ENCODE measurements around the gene RAMP2.

The RAMP2 gene

DNA sequence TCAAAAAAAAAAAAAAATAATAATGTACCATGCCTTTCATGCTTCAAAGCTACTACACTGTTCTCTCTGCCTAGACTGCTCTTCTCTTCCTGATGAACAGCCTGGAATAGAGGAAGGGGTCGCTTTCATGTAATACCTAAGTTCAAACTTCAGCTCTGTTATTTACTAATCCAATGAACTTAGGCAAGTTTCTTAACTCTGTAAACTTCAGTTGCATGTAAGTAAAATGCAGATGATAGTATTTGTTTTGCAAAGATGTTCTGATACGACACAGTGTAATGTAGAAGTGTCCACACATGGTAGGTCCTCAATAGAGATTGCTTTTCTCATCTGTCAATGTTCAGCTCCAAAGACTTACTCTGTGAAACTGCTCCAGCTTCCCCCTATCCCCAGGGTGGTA is 30.9 kb downstream of the RAMP2 start:
- no peak for DNase-seq (ENCODE audit: low read depth in 4 of 4, low spot score in 1 of 4)

- no peak for DNase-seq (ENCODE audit: low read depth in 4 of 4, low spot score in 1 of 4)
These were observed 31.5 kb downstream of the RAMP2 start for GRCh38 chr17:42792545-42792944.

DNA sequence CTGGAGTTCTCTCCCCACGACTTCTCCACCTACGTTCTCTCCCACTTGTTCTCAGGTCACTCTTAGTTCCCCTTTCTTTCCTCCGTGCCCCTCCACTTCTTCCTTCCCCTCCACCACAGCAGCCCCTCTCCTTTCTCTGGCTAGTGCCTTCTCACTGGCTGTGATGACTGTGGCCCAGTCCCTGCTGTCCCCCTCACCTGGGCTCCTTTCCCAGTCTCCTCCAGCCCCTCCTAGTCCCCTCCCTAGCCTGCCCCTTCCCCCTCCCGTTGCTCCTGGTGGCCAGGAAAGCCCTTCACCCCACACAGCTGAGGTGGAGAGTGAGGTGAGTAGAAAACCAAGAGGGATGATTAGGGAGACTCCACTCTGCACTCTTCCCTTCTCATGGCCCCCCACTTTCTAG is 34.0 kb downstream of the RAMP2 start:
- DNase-seq (ENCODE audit: low read depth in 4 of 4, low spot score in 1 of 4), result no peak

- no peak for DNase-seq (ENCODE audit: low read depth in 4 of 4, low spot score in 1 of 4)
These were observed 34.4 kb downstream of the RAMP2 start for GRCh38 chr17:42795465-42795864.

DNA sequence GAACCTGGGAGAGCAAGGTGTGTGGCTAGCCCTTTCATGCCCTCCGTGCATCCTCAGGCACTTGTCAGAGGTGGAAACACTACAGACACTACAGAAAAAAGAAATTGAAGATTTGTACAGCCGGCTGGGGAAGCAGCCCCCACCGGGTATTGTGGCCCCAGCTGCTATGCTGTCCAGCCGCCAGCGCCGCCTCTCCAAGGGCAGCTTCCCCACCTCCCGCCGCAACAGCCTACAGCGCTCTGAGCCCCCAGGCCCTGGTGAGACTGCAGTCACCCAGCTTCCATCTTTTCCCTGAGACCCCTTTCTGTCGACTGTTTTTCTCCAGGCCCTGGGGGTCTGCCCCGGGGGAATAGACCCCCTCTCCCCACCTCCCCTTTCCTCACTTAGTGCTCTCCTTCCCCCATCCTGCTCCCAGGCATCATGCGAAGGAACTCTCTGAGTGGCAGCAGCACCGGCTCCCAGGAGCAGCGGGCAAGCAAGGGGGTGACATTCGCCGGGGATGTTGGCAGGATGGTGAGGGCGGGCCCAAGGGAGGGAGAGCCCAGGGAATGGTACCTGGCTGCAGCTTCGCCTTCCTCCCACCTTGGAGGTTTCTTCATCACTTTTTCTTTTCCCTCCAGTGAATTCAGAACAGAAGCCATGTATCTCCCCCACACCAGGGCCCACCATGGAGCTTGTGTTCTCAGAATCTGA is 35.2 kb downstream of the RAMP2 start:
- no peak for DNase-seq (ENCODE audit: low read depth in 4 of 4, low spot score in 1 of 4)

DNA sequence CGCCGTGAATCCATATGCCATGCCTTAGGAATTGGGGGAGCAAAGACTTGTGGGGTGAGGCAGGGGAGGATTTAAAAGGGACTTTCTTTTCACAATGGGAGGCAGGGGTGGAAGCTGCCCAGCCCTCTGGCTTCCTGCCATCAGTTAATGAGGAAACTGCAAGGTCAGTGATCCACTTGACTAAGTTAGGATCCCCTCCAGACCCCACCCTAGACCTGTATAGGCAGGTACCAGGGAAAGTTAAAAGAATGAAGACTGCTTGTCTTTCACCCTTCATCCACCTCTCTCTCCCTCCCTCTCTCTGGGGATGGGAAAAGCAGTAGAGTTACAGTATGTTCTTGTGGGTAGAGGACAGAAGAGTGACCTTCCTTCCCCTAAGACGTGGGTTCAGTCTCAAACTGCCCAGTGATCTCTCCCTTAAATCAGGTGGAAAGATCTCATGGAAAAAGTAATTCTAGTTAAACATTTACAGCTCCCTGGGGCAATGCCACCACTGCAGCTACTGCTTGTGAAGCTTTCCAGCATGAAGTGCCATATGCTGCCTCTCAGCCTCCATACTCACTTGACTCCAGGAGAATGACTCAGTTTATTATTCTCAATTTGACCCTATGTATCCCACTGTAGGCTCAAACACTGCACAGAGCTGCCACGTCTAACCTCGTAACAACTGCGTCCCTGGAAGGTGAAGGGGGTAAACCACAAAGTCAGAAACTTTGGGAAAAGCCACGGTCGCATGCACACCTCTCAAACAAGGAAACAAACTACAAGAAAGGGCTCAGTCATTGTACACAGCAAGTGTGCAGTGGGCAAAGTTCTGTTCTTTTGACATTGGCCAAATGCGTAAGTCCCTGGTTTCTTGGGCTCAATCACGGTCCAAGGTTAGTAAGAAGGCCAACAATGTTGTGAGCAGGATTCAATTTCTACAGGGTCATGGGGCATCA is 36.3 kb downstream of the RAMP2 start:
- no peak for DNase-seq (ENCODE audit: low read depth in 4 of 4, low spot score in 1 of 4)

GRCh38 chr17:42798011-42798382 is 37.0 kb downstream of the RAMP2 start:
- DNase-seq (ENCODE audit: low read depth in 4 of 4, low spot score in 1 of 4), result no peak

DNA sequence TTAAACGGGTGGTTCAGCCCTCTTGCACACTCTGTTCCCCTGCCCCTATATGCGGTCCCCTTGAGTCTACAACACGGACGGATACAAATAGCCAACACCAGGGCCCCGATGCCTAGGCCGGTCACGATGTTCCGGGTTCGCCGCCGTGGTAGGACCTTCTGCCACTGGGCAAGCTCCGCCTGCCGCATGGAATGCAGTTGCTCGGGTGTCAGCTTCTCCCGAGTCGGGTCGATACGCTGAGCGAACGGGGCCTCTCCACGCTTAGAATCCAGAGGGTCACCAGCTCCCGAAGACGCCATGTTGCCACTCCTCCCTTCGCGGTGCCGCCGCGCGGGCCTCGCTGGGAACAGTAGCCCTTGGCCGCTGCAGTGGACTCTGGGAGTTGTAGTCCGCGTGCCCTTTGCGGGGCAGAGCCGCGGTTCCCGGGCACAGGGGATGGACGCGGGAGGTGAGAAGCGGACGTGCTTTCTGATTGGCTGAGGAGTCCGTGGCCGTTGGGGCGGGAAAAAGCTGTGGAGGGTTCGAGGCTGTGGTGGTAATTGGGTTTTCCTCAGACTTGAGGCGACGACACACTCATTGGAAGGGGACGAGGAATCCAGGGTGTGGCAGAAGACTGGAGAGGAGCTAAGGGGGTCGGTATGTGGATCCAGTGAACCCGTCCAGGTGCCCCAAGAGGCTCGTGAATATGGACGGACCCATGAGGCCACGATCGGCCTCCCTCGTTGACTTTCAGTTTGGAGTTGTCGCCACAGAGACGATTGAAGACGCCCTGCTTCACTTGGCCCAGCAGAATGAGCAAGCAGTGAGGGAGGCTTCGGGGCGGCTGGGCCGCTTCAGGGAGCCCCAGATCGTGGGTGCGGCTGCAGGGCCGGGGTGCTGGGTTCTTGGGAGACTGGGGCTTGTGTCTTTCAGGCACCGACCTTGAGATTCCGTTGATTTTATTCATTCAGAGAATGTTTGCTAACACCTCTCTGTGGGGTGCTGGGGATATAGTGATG is 37.7 kb downstream of the RAMP2 start, which contains the start of the genes CNTD1 and COA3:
TSS of gene CNTD1 (plus strand) at position 479 of the 998 bp plus-strand sequence. CDS start at position 686, 207 bp downstream.
TSS of gene COA3 (minus strand) at position 322 of the 998 bp plus-strand sequence. CDS start at position 299, 23 bp downstream.
- DNase-seq (ENCODE audit: low read depth in 4 of 4, low spot score in 1 of 4), result peak; percentile 56 to 79 (median 66)

GRCh38 chr17:42803074-42803883 is 42.3 kb downstream of the RAMP2 start:
- no peak for DNase-seq (ENCODE audit: low read depth in 4 of 4, low spot score in 1 of 4)

GRCh38 chr17:42804918-42805367 is 43.9 kb downstream of the RAMP2 start:
- no peak for DNase-seq (ENCODE audit: low read depth in 4 of 4, low spot score in 1 of 4)

DNA sequence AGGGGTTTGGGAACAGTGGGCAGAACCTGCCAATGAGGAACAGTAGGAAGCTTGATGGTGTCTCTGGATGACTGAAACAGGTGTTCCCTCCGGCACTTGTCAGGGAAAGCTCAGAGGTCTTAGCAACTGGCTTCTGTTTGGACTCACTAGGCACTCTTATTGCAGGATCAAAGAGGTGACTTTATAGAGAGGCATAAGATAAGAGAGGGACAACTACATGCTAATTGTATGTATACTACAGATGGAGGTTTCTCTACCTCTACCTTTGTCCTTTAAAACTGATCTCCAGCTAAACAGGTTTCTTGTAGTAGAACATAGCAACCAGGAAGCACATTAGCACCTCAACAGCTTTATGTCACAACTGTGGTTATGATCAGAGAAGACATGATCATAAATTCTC is 45.2 kb downstream of the RAMP2 start:
- no peak for DNase-seq (ENCODE audit: low read depth in 4 of 4, low spot score in 1 of 4)

DNA sequence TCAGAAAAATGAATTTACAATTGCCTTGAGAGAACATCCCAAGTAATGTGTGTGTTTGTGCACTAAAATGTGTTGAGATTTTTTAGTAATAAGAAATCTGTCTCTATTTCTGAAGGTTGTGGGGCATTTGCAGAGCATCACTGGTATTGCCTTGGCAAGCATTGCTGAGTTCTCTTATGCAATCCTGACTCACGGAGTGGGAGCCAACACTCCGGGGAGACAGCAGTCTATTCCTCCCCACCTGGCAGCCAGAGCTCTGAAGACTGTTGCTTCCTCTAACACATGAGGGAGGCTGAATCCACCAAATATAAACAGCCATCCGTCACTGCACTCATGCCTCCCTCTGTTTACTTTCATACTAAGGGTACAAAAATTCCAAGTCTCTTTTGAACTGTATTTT is 48.2 kb downstream of the RAMP2 start:
- no peak for DNase-seq (ENCODE audit: low read depth in 4 of 4, low spot score in 1 of 4)

Measured in stimulated activated CD4-positive, alpha-beta T cell treated with anti-CD3 and anti-CD28 coated beads, Interleukin-1b, Interleukin-23, amount 100 ng/mL, for 24 hours (primary cell).